Measurements from ENCODE around the gene RNF128. TPM values are rescaled to one million over a fixed set of nuclear protein-coding genes. Genes with fewer than 3 reads are reported as not detected.

Gene RNF128, protein sequence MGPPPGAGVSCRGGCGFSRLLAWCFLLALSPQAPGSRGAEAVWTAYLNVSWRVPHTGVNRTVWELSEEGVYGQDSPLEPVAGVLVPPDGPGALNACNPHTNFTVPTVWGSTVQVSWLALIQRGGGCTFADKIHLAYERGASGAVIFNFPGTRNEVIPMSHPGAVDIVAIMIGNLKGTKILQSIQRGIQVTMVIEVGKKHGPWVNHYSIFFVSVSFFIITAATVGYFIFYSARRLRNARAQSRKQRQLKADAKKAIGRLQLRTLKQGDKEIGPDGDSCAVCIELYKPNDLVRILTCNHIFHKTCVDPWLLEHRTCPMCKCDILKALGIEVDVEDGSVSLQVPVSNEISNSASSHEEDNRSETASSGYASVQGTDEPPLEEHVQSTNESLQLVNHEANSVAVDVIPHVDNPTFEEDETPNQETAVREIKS
- not detected in 2 replicates for total RNA-seq
- long read RNA-seq, result 0 reads

DNA sequence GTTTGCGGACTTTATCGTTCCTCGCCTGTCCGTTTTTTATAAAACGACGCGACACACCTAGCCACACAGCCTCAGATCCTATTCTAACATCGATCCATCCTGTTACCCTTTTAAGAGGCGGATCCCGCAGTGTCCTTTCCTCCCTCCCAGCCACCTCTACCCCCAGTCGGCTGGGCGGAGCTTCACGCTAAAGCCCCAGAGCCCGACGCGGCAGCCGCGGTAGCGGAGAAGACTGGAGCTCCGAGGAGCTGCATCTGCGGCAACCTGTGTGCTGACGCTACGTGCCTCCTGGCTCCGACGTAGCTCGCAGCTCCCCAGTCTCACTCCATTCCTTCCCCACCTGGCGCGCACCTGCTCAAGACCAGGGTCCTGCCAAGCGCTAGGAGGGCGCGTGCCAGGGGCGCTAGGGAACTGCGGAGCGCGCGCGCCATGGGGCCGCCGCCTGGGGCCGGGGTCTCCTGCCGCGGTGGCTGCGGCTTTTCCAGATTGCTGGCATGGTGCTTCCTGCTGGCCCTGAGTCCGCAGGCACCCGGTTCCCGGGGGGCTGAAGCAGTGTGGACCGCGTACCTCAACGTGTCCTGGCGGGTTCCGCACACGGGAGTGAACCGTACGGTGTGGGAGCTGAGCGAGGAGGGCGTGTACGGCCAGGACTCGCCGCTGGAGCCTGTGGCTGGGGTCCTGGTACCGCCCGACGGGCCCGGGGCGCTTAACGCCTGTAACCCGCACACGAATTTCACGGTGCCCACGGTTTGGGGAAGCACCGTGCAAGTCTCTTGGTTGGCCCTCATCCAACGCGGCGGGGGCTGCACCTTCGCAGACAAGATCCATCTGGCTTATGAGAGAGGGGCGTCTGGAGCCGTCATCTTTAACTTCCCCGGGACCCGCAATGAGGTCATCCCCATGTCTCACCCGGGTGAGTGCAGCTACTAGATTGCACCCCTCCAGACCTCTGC is at the start of gene RNF128:
Gene RNF128, plus strand, starts transcription at position 217 of the 953 bp plus-strand sequence. Its CDS starts 213 bp downstream, at position 430.
- Mint-ChIP-seq H3K4me3 (peak within 1 kb of the TSS; percentile 85), H3K27me3 (ENCODE audit: low read depth) (peaks cover 67% of the 10 kb centered on the region)

DNA sequence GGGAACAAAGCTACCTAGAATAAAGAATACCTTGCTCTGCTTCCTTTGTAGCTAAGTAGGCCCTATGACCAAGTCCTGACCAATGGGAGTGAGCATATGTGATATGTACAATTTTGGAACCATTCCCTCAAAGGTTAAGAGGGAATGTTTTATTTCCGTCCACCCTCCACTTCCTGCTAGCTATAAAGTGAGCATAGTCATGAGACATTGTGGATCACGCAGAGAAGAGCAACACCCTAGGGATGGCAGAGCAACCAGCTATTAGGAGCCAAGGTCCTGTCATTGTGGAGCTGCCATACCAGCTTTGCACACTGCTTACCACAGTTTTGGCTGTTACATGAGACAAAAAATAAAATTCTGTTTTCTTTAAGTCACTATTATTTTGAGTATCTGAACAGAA is 45.8 kb upstream of the RNF128 start:
- no peak for TF ChIP-seq CTCF (conservative IDR thresholded peaks at IDR 0.05)
- no peak overlapping the region for H3K4me3 Mint-ChIP-seq
- DNase-seq (ENCODE audit: low read depth, low spot score), result no peak
- H3K36me3 Mint-ChIP-seq (ENCODE audit: low read depth), result no peaks in the 10 kb centered on the region
- H3K27ac Mint-ChIP-seq (ENCODE audit: unreplicated experiment), result no peak overlapping the region
- no peaks in the 10 kb centered on the region for H3K4me1 Mint-ChIP-seq
- H3K27me3 Mint-ChIP-seq (ENCODE audit: low read depth), result no peaks in the 10 kb centered on the region
- no peaks in the 10 kb centered on the region for H3K9me3 Mint-ChIP-seq

More for the DNA sequence above, at the start of gene RNF128:
- H3K27ac Mint-ChIP-seq (ENCODE audit: unreplicated experiment), result no peak within 1 kb of the TSS
- no peaks in the 10 kb centered on the region for H3K36me3 Mint-ChIP-seq (ENCODE audit: low read depth)
- peaks cover 8% of the 10 kb centered on the region for H3K4me1 Mint-ChIP-seq
- H3K9me3 Mint-ChIP-seq, result no peaks in the 10 kb centered on the region
- TF ChIP-seq CTCF (conservative IDR thresholded peaks at IDR 0.05), result no peak
- peak; percentile 31 for DNase-seq (ENCODE audit: low read depth, low spot score)

GRCh38 chrX:106684207-106684606 is 42.3 kb upstream of the RNF128 start:
- no peak overlapping the region for H3K4me3 Mint-ChIP-seq
- no peak for TF ChIP-seq CTCF (conservative IDR thresholded peaks at IDR 0.05)
- H3K27me3 Mint-ChIP-seq (ENCODE audit: low read depth), result no peaks in the 10 kb centered on the region
- H3K4me1 Mint-ChIP-seq, result no peaks in the 10 kb centered on the region
- H3K27ac Mint-ChIP-seq (ENCODE audit: unreplicated experiment), result no peak overlapping the region
- DNase-seq (ENCODE audit: low read depth, low spot score), result no peak
- H3K9me3 Mint-ChIP-seq, result peaks cover 8% of the 10 kb centered on the region
- no peaks in the 10 kb centered on the region for H3K36me3 Mint-ChIP-seq (ENCODE audit: low read depth)

- DNase-seq (ENCODE audit: low read depth, low spot score), result no peak
- Mint-ChIP-seq H3K4me3 (no peak overlapping the region), H3K9me3 (peaks cover 2% of the 10 kb centered on the region), H3K27ac (ENCODE audit: unreplicated experiment) (no peak overlapping the region), H3K4me1 (no peaks in the 10 kb centered on the region), H3K27me3 (ENCODE audit: low read depth) (no peaks in the 10 kb centered on the region), H3K36me3 (ENCODE audit: low read depth) (no peaks in the 10 kb centered on the region)
- TF ChIP-seq CTCF (conservative IDR thresholded peaks at IDR 0.05), result no peak
These were observed 34.0 kb upstream of the RNF128 start for GRCh38 chrX:106692425-106693065.

DNA sequence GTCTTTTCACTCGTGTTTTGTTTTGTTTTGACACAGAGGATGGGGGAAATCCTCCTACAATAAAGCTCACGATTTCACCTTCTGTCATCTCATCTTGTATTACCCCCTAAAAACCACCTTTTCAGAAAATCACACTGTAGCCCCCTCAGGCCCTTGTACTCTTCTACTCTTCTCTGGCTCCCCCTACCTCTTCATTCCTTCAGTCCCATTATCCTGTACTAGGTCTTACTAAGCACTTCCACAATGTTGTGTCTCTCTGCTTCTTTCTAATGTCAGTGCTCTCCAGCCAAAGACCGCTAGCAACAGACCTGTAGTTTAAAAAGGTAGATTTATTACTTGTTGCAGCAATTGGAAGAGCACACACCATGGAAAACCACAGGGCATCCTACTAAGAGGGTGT is 30.0 kb upstream of the RNF128 start:
- no peaks in the 10 kb centered on the region for H3K27me3 Mint-ChIP-seq (ENCODE audit: low read depth)
- no peaks in the 10 kb centered on the region for H3K4me1 Mint-ChIP-seq
- H3K27ac Mint-ChIP-seq (ENCODE audit: unreplicated experiment), result no peak overlapping the region
- no peaks in the 10 kb centered on the region for H3K36me3 Mint-ChIP-seq (ENCODE audit: low read depth)
- peaks cover 7% of the 10 kb centered on the region for H3K9me3 Mint-ChIP-seq
- no peak for TF ChIP-seq CTCF (conservative IDR thresholded peaks at IDR 0.05)
- no peak for DNase-seq (ENCODE audit: low read depth, low spot score)
- H3K4me3 Mint-ChIP-seq, result no peak overlapping the region
